UCSD-AML1 (cell line): Measurements from ENCODE around the gene USH2A.
A peak's percentile ranks its signal among the peaks of the same experiment; 100 is the strongest.

Source experiments
- DNase-seq: peaks from one replicate; lab custom pipeline; 2025; ENCODE audit not compliant: unreplicated experiment; lab: John Stamatoyannopoulos, UW

Gene USH2A

GRCh38 chr1:216281757-216282156 lies 141.5 kb downstream of the USH2A start:
- DNase-seq: no peak

GRCh38 chr1:216270086-216270773 lies 153.0 kb downstream of the USH2A start:
- no peak for DNase-seq

GRCh38 chr1:216261631-216262030 lies 161.6 kb downstream of the USH2A start:
- no peak for DNase-seq

GRCh38 chr1:216258856-216259255 lies 164.4 kb downstream of the USH2A start:
- DNase-seq: no peak

- DNase-seq: no peak
Measured at GRCh38 chr1:216258386-216258785, 164.9 kb downstream of the USH2A start.

GRCh38 chr1:216250861-216251260 lies 172.4 kb downstream of the USH2A start:
- no peak for DNase-seq

- no peak for DNase-seq
Measured at GRCh38 chr1:216248628-216249027, 174.6 kb downstream of the USH2A start.

GRCh38 chr1:216247937-216248336 lies 175.3 kb downstream of the USH2A start:
- no peak for DNase-seq

- DNase-seq: no peak
Measured at GRCh38 chr1:216246577-216247203, 176.6 kb downstream of the USH2A start.

GRCh38 chr1:216238844-216239243 lies 184.4 kb downstream of the USH2A start:
- DNase-seq: no peak

GRCh38 chr1:216237927-216238542 lies 185.2 kb downstream of the USH2A start:
- DNase-seq: no peak

GRCh38 chr1:216224233-216224632 lies 199.0 kb downstream of the USH2A start:
- DNase-seq: no peak

GRCh38 chr1:216223486-216223885 lies 199.8 kb downstream of the USH2A start:
- DNase-seq: no peak

GRCh38 chr1:216222288-216222687 lies 201.0 kb downstream of the USH2A start:
- no peak for DNase-seq

- DNase-seq: peak; percentile 7
Measured at GRCh38 chr1:216221260-216221700, 202.0 kb downstream of the USH2A start.

- DNase-seq: no peak
Measured at GRCh38 chr1:216216305-216216704, 206.9 kb downstream of the USH2A start.

- no peak for DNase-seq
Measured at GRCh38 chr1:216215169-216215568, 208.1 kb downstream of the USH2A start.

- no peak for DNase-seq
Measured at GRCh38 chr1:216212826-216213225, 210.4 kb downstream of the USH2A start.

GRCh38 chr1:216210081-216210480 lies 213.2 kb downstream of the USH2A start:
- DNase-seq: no peak

- no peak for DNase-seq
Measured at GRCh38 chr1:216209125-216209524, 214.1 kb downstream of the USH2A start.

GRCh38 chr1:216207154-216207553 lies 216.1 kb downstream of the USH2A start:
- no peak for DNase-seq

- no peak for DNase-seq
Measured at GRCh38 chr1:216205176-216205575, 218.1 kb downstream of the USH2A start.
